Measurements from ENCODE around the gene GJC2. TPM values are rescaled to one million over a fixed set of nuclear protein-coding genes. Genes with fewer than 3 reads are reported as not detected.

GJC2 gene
- total and polyA plus RNA-seq, 10 of the 15 experiments (the other 5 are each of a cell fraction or from before 2014, with no cell fraction given) = 0.04 to 0.44 (median 0.07) TPM; not detected in 4

GRCh38 chr1:228160201-228160761 is 10.6 kb downstream of the GJC2 start:
- H4K20me1 ChIP-seq (ENCODE audit: control insufficient read depth, insufficient read depth) = no peaks in the 10 kb centered on the region; the same call in 1 of the 2 replicates
- H3K27ac ChIP-seq (ENCODE audit: control insufficient read depth, insufficient read depth) = no peak overlapping the region
- no peak for DNase-seq (ENCODE audit: low read depth, low spot score)
- SMC1A ChIA-PET (ENCODE audit: uncharacterized antibody, unreplicated experiment) = no interaction called here
- 44% methylated on average over 13 of the region's 15 CpGs for WGBS (ENCODE audit: insufficient coverage, insufficient replicate concordance, low lambda C conversion rate, missing lambda C conversion rate)
- no peak overlapping the region for H2AFZ ChIP-seq (ENCODE audit: control insufficient read depth, low read depth, low read length)
- RAD21 ChIA-PET (ENCODE audit: unreplicated experiment) = no interaction called here
- no TSS peak for BruUV-seq (replicated peaks)
- intact Hi-C loops (cut with micrococcal nuclease; ENCODE audit: unreplicated experiment) (no loop called here), in situ Hi-C loops (cut with MboI) (no loop called here)
- no peak overlapping the region for H3K4me3 ChIP-seq
- no peak overlapping the region for H3K4me2 ChIP-seq (ENCODE audit: control insufficient read depth, insufficient read depth)
- no peaks in the 10 kb centered on the region; the same call in 1 of the 2 replicates for H3K79me2 ChIP-seq (ENCODE audit: control insufficient read depth, insufficient read depth, low read length)
- H3K36me3 ChIP-seq (ENCODE audit: control insufficient read depth in 2 of 2, insufficient read depth in 2 of 2, low read length in 1 of 2) = no peaks in the 10 kb centered on the region
- POLR2A ChIA-PET = no interaction called here
- no peaks in the 10 kb centered on the region for H3K27me3 ChIP-seq (replicated peaks in 1 of 2; ENCODE audit: control insufficient read depth in 2 of 2, insufficient read depth in 2 of 2, low read length in 1 of 2)
- CTCF ChIA-PET = no interaction called here
- H3K9ac ChIP-seq (ENCODE audit: control insufficient read depth, insufficient read depth, low read length) = no peak overlapping the region
- ATAC-seq = no peak
- peaks cover 3% of the 10 kb centered on the region for H3K4me1 ChIP-seq (ENCODE audit: control insufficient read depth, insufficient read depth, low read length)
- FAIRE-seq = no peak
- no peaks in the 10 kb centered on the region for H3K9me3 ChIP-seq (replicated peaks; ENCODE audit: control insufficient read depth, insufficient read depth, low read length)
- TF ChIP-seq USF1 (IDR thresholded peaks at IDR 0.05; ENCODE audit: borderline replicate concordance, extremely low read length, insufficient read depth, low read depth, low read length) = no peak
- TF ChIP-seq HCFC1 (IDR thresholded peaks at IDR 0.05; ENCODE audit: low read length) = no peak
- TF ChIP-seq, protein P1, sequence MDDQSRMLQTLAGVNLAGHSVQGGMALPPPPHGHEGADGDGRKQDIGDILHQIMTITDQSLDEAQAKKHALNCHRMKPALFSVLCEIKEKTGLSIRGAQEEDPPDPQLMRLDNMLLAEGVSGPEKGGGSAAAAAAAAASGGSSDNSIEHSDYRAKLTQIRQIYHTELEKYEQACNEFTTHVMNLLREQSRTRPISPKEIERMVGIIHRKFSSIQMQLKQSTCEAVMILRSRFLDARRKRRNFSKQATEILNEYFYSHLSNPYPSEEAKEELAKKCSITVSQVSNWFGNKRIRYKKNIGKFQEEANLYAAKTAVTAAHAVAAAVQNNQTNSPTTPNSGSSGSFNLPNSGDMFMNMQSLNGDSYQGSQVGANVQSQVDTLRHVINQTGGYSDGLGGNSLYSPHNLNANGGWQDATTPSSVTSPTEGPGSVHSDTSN (IDR thresholded peaks at IDR 0.05; ENCODE audit: insufficient replicate concordance, low read depth, low read length) = no peak
- no peak for TF ChIP-seq MXI1 (IDR thresholded peaks at IDR 0.05; ENCODE audit: low read depth, low read length)
- TF ChIP-seq, protein P2, sequence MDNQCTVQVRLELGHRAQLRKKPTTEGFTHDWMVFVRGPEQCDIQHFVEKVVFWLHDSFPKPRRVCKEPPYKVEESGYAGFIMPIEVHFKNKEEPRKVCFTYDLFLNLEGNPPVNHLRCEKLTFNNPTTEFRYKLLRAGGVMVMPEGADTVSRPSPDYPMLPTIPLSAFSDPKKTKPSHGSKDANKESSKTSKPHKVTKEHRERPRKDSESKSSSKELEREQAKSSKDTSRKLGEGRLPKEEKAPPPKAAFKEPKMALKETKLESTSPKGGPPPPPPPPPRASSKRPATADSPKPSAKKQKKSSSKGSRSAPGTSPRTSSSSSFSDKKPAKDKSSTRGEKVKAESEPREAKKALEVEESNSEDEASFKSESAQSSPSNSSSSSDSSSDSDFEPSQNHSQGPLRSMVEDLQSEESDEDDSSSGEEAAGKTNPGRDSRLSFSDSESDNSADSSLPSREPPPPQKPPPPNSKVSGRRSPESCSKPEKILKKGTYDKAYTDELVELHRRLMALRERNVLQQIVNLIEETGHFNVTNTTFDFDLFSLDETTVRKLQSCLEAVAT (IDR thresholded peaks at IDR 0.05) = no peak
- TF ChIP-seq SIN3A (IDR thresholded peaks at IDR 0.05; ENCODE audit: low read depth, low read length) = no peak
- TF ChIP-seq E2F8 (IDR thresholded peaks at IDR 0.05; ENCODE audit: low read depth, partially characterized antibody) = no peak
- TF ChIP-seq, protein P3, sequence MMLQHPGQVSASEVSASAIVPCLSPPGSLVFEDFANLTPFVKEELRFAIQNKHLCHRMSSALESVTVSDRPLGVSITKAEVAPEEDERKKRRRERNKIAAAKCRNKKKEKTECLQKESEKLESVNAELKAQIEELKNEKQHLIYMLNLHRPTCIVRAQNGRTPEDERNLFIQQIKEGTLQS (IDR thresholded peaks at IDR 0.05; ENCODE audit: borderline replicate concordance, extremely low read depth, low read depth, low read length) = no peak
- TF ChIP-seq ZZZ3 (IDR thresholded peaks at IDR 0.05; ENCODE audit: control insufficient read depth, insufficient read length, low read depth) = no peak
- TF ChIP-seq FOS (IDR thresholded peaks at IDR 0.05; ENCODE audit: borderline replicate concordance, extremely low read depth, insufficient read length) = no peak
- TF ChIP-seq RFX5 (IDR thresholded peaks at IDR 0.05; ENCODE audit: low read depth, low read length) = no peak
- TF ChIP-seq MEF2B (IDR thresholded peaks at IDR 0.05; ENCODE audit: partially characterized antibody, poor library complexity, severe bottlenecking) = no peak
- TF ChIP-seq TCF7 (IDR thresholded peaks at IDR 0.05; ENCODE audit: borderline replicate concordance) = no peak
- no peak for TF ChIP-seq NRF1 (conservative IDR thresholded peaks at IDR 0.05; ENCODE audit: low read depth, low read length)
- no peak for TF ChIP-seq CBX5 (IDR thresholded peaks at IDR 0.05; ENCODE audit: low read depth)
